Measurements from ENCODE around the gene C1orf167.

C1orf167 gene

GRCh38 chr1:11761988-11762406, at the start of gene C1orf167:
Gene C1orf167 (plus strand): TSS chr1:11762193. CDS start chr1:11764401, 2,208 bp downstream.
- no peaks in the 10 kb centered on the region for H3K9me3 Mint-ChIP-seq
- no peak within 1 kb of the TSS for H3K27ac Mint-ChIP-seq
- H3K4me3 Mint-ChIP-seq: no peak within 1 kb of the TSS
- peaks cover 1% of the 10 kb centered on the region for H3K4me1 Mint-ChIP-seq (ENCODE audit: low read depth)
- peaks cover 43% of the 10 kb centered on the region for H3K27me3 Mint-ChIP-seq (ENCODE audit: low read depth)
- no peaks in the 10 kb centered on the region for H3K36me3 Mint-ChIP-seq (ENCODE audit: low read depth)

- no peak overlapping the region for H3K4me3 Mint-ChIP-seq
- H3K9me3 Mint-ChIP-seq: no peaks in the 10 kb centered on the region
- no peak overlapping the region for H3K27ac Mint-ChIP-seq
- H3K27me3 Mint-ChIP-seq (ENCODE audit: low read depth): peaks cover 5% of the 10 kb centered on the region
- no peaks in the 10 kb centered on the region for H3K4me1 Mint-ChIP-seq (ENCODE audit: low read depth)
- H3K36me3 Mint-ChIP-seq (ENCODE audit: low read depth): no peaks in the 10 kb centered on the region
Measured at GRCh38 chr1:11712285-11712684, 49.7 kb upstream of the C1orf167 start.

- Mint-ChIP-seq H3K27ac (no peak overlapping the region), H3K4me1 (ENCODE audit: low read depth) (no peaks in the 10 kb centered on the region), H3K4me3 (no peak overlapping the region), H3K36me3 (ENCODE audit: low read depth) (no peaks in the 10 kb centered on the region), H3K9me3 (no peaks in the 10 kb centered on the region), H3K27me3 (ENCODE audit: low read depth) (peaks cover 5% of the 10 kb centered on the region)
Measured at GRCh38 chr1:11713095-11713494, 48.9 kb upstream of the C1orf167 start.

GRCh38 chr1:11714831-11715575, 47.0 kb upstream of the C1orf167 start:
- H3K4me3 Mint-ChIP-seq: no peak overlapping the region
- H3K36me3 Mint-ChIP-seq (ENCODE audit: low read depth): no peaks in the 10 kb centered on the region
- H3K9me3 Mint-ChIP-seq: no peaks in the 10 kb centered on the region
- H3K27me3 Mint-ChIP-seq (ENCODE audit: low read depth): peaks cover 5% of the 10 kb centered on the region
- peaks cover 9% of the 10 kb centered on the region for H3K4me1 Mint-ChIP-seq (ENCODE audit: low read depth)
- no peak overlapping the region for H3K27ac Mint-ChIP-seq

- Mint-ChIP-seq H3K36me3 (ENCODE audit: low read depth) (peaks cover 2% of the 10 kb centered on the region), H3K9me3 (no peaks in the 10 kb centered on the region), H3K4me3 (peak overlapping the region; percentile 75), H3K27ac (peak overlapping the region; percentile 82), H3K27me3 (ENCODE audit: low read depth) (peaks cover 12% of the 10 kb centered on the region), H3K4me1 (ENCODE audit: low read depth) (peaks cover 9% of the 10 kb centered on the region)
Measured at GRCh38 chr1:11719313-11720032, 42.5 kb upstream of the C1orf167 start.

- no peak overlapping the region for H3K27ac Mint-ChIP-seq
- peaks cover 12% of the 10 kb centered on the region for H3K27me3 Mint-ChIP-seq (ENCODE audit: low read depth)
- H3K4me3 Mint-ChIP-seq: peak overlapping the region; percentile 75
- H3K4me1 Mint-ChIP-seq (ENCODE audit: low read depth): peaks cover 9% of the 10 kb centered on the region
- peaks cover 2% of the 10 kb centered on the region for H3K36me3 Mint-ChIP-seq (ENCODE audit: low read depth)
- no peaks in the 10 kb centered on the region for H3K9me3 Mint-ChIP-seq
Measured at GRCh38 chr1:11720033-11720376, 42.0 kb upstream of the C1orf167 start.

- H3K9me3 Mint-ChIP-seq: no peaks in the 10 kb centered on the region
- no peak overlapping the region for H3K27ac Mint-ChIP-seq
- H3K4me1 Mint-ChIP-seq (ENCODE audit: low read depth): peaks cover 10% of the 10 kb centered on the region
- H3K4me3 Mint-ChIP-seq: no peak overlapping the region
- H3K27me3 Mint-ChIP-seq (ENCODE audit: low read depth): peaks cover 12% of the 10 kb centered on the region
- H3K36me3 Mint-ChIP-seq (ENCODE audit: low read depth): peaks cover 2% of the 10 kb centered on the region
Measured at GRCh38 chr1:11720525-11720924, 41.5 kb upstream of the C1orf167 start.

GRCh38 chr1:11721311-11721710, 40.7 kb upstream of the C1orf167 start:
- Mint-ChIP-seq H3K27me3 (ENCODE audit: low read depth) (peaks cover 8% of the 10 kb centered on the region), H3K4me3 (no peak overlapping the region), H3K4me1 (ENCODE audit: low read depth) (peaks cover 11% of the 10 kb centered on the region), H3K36me3 (ENCODE audit: low read depth) (peaks cover 2% of the 10 kb centered on the region), H3K27ac (no peak overlapping the region), H3K9me3 (no peaks in the 10 kb centered on the region)

- Mint-ChIP-seq H3K9me3 (no peaks in the 10 kb centered on the region), H3K27ac (no peak overlapping the region), H3K36me3 (ENCODE audit: low read depth) (peaks cover 2% of the 10 kb centered on the region), H3K27me3 (ENCODE audit: low read depth) (peaks cover 8% of the 10 kb centered on the region), H3K4me3 (no peak overlapping the region), H3K4me1 (ENCODE audit: low read depth) (peaks cover 11% of the 10 kb centered on the region)
Measured at GRCh38 chr1:11722538-11722937, 39.5 kb upstream of the C1orf167 start.

GRCh38 chr1:11725616-11726015, 36.4 kb upstream of the C1orf167 start:
- Mint-ChIP-seq H3K9me3 (no peaks in the 10 kb centered on the region), H3K27me3 (ENCODE audit: low read depth) (peaks cover 8% of the 10 kb centered on the region), H3K4me3 (no peak overlapping the region), H3K36me3 (ENCODE audit: low read depth) (peaks cover 2% of the 10 kb centered on the region), H3K4me1 (ENCODE audit: low read depth) (peaks cover 15% of the 10 kb centered on the region), H3K27ac (no peak overlapping the region)

- no peaks in the 10 kb centered on the region for H3K9me3 Mint-ChIP-seq
- H3K27ac Mint-ChIP-seq: no peak overlapping the region
- H3K4me1 Mint-ChIP-seq (ENCODE audit: low read depth): peaks cover 23% of the 10 kb centered on the region
- peaks cover 4% of the 10 kb centered on the region for H3K27me3 Mint-ChIP-seq (ENCODE audit: low read depth)
- H3K4me3 Mint-ChIP-seq: no peak overlapping the region
- no peaks in the 10 kb centered on the region for H3K36me3 Mint-ChIP-seq (ENCODE audit: low read depth)
Measured at GRCh38 chr1:11727119-11727518, 34.9 kb upstream of the C1orf167 start.

- Mint-ChIP-seq H3K9me3 (no peaks in the 10 kb centered on the region), H3K27ac (no peak overlapping the region), H3K36me3 (ENCODE audit: low read depth) (no peaks in the 10 kb centered on the region), H3K4me1 (ENCODE audit: low read depth) (peaks cover 27% of the 10 kb centered on the region), H3K4me3 (no peak overlapping the region), H3K27me3 (ENCODE audit: low read depth) (peaks cover 4% of the 10 kb centered on the region)
Measured at GRCh38 chr1:11728126-11728806, 33.7 kb upstream of the C1orf167 start.

- no peak overlapping the region for H3K27ac Mint-ChIP-seq
- H3K4me1 Mint-ChIP-seq (ENCODE audit: low read depth): peaks cover 30% of the 10 kb centered on the region
- no peaks in the 10 kb centered on the region for H3K27me3 Mint-ChIP-seq (ENCODE audit: low read depth)
- no peak overlapping the region for H3K4me3 Mint-ChIP-seq
- H3K9me3 Mint-ChIP-seq: no peaks in the 10 kb centered on the region
- H3K36me3 Mint-ChIP-seq (ENCODE audit: low read depth): no peaks in the 10 kb centered on the region
Measured at GRCh38 chr1:11729155-11729497, 32.9 kb upstream of the C1orf167 start.

GRCh38 chr1:11729498-11730428, 32.2 kb upstream of the C1orf167 start:
- Mint-ChIP-seq H3K36me3 (ENCODE audit: low read depth) (no peaks in the 10 kb centered on the region), H3K4me1 (ENCODE audit: low read depth) (peaks cover 30% of the 10 kb centered on the region), H3K4me3 (peak overlapping the region; percentile 72), H3K27ac (peak overlapping the region; percentile 75), H3K27me3 (ENCODE audit: low read depth) (no peaks in the 10 kb centered on the region), H3K9me3 (no peaks in the 10 kb centered on the region)

Data from T-helper 1 cell treated with Interleukin-12 subunit alpha and Interleukin-12 subunit beta and Interleukin-4 antibody, amounts not matched to agents 30 μg/mL and 1 μg/mL, for 36 hours (primary cell).